ENCODE results near the gene RADIL.

RADIL gene

DNA sequence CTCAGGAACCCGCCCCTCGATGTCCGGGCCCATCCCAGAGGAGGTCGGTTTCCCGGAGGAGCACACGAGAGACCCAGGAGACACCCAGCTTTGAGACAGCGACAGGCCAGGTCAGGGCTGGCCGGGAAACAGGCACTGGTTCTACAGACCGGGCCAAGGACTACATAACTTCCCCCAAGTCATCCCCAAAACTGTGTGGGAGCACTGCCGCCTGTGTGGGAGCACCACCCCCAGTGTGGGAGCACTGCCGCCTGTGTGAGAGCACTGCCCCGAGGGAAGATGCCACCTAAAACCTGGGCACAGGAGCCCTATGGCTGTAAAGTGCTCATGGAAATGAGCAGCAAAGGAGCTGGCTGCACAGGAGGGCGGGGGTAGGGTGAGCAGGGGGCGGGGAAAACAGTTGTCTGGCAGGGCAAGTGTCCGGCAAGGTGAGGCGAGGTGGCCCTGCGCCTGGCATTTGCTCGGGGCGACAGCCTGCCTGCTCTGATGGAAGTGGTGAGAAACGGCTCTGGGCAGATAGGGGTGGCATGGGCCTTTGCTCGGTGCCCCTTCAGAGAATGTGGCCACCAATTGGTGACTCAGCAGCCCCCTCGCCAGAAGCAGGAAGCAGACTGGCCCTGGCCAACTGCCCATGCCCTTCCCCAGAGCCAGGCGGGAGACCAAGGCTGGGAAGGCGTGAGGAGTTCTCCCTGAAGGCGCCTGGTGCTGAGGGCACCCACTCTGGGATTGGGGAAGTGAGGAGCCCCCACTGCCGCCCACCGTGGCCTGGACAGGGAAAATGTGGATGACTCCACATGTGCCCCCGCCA lies 47.9 kb downstream of the RADIL start:
- TF ChIP-seq, protein P1, sequence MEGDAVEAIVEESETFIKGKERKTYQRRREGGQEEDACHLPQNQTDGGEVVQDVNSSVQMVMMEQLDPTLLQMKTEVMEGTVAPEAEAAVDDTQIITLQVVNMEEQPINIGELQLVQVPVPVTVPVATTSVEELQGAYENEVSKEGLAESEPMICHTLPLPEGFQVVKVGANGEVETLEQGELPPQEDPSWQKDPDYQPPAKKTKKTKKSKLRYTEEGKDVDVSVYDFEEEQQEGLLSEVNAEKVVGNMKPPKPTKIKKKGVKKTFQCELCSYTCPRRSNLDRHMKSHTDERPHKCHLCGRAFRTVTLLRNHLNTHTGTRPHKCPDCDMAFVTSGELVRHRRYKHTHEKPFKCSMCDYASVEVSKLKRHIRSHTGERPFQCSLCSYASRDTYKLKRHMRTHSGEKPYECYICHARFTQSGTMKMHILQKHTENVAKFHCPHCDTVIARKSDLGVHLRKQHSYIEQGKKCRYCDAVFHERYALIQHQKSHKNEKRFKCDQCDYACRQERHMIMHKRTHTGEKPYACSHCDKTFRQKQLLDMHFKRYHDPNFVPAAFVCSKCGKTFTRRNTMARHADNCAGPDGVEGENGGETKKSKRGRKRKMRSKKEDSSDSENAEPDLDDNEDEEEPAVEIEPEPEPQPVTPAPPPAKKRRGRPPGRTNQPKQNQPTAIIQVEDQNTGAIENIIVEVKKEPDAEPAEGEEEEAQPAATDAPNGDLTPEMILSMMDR (IDR thresholded peaks at IDR 0.05; ENCODE audit: insufficient read depth, low read length), result no peak
- TF ChIP-seq SPI1 (IDR thresholded peaks at IDR 0.05; ENCODE audit: borderline replicate concordance, low read depth) (no peak), REST (IDR thresholded peaks at IDR 0.05; ENCODE audit: insufficient replicate concordance, low read depth) (no peak), GABPA (IDR thresholded peaks at IDR 0.05; ENCODE audit: low read depth) (no peak), POLR2AphosphoS5 (IDR thresholded peaks at IDR 0.05; ENCODE audit: low read depth) (no peak)
- DNase-seq (ENCODE audit: low read depth in 1 of 2, low spot score in 1 of 2), result no peak
- Histone ChIP-seq H3K4me3 (replicated peaks; ENCODE audit: insufficient read depth, low read length) (no peak overlapping the region), H3K27me3 (ENCODE audit: insufficient read depth, poor library complexity, severe bottlenecking) (no peaks in the 10 kb centered on the region), H3K27ac (replicated peaks) (no peak overlapping the region)

GRCh38 chr7:4834601-4835397 lies 48.7 kb downstream of the RADIL start:
- no peak for TF ChIP-seq SPI1 (IDR thresholded peaks at IDR 0.05; ENCODE audit: borderline replicate concordance, low read depth)
- TF ChIP-seq GABPA (IDR thresholded peaks at IDR 0.05; ENCODE audit: low read depth), result no peak
- TF ChIP-seq REST (IDR thresholded peaks at IDR 0.05; ENCODE audit: insufficient replicate concordance, low read depth), result no peak
- TF ChIP-seq, protein P1 (IDR thresholded peaks at IDR 0.05; ENCODE audit: insufficient read depth, low read length), result no peak
- TF ChIP-seq POLR2AphosphoS5 (IDR thresholded peaks at IDR 0.05; ENCODE audit: low read depth), result no peak

GRCh38 chr7:4833691-4834600 lies 49.6 kb downstream of the RADIL start:
- no peak for DNase-seq (ENCODE audit: low read depth in 1 of 2, low spot score in 1 of 2)
- Histone ChIP-seq H3K27me3 (ENCODE audit: insufficient read depth, poor library complexity, severe bottlenecking) (no peaks in the 10 kb centered on the region), H3K27ac (replicated peaks) (no peak overlapping the region), H3K4me3 (replicated peaks; ENCODE audit: insufficient read depth, low read length) (no peak overlapping the region)
- TF ChIP-seq SPI1 (IDR thresholded peaks at IDR 0.05; ENCODE audit: borderline replicate concordance, low read depth) (no peak), POLR2AphosphoS5 (IDR thresholded peaks at IDR 0.05; ENCODE audit: low read depth) (no peak), REST (IDR thresholded peaks at IDR 0.05; ENCODE audit: insufficient replicate concordance, low read depth) (no peak), GABPA (IDR thresholded peaks at IDR 0.05; ENCODE audit: low read depth) (no peak)
- TF ChIP-seq, protein P1 (IDR thresholded peaks at IDR 0.05; ENCODE audit: insufficient read depth, low read length), result no peak

More at GRCh38 chr7:4834601-4835397, 48.7 kb downstream of the RADIL start:
- DNase-seq (ENCODE audit: low read depth in 1 of 2, low spot score in 1 of 2), result no peak
- no peak overlapping the region for H3K4me3 ChIP-seq (replicated peaks; ENCODE audit: insufficient read depth, low read length)
- H3K27ac ChIP-seq (replicated peaks), result no peak overlapping the region
- H3K27me3 ChIP-seq (ENCODE audit: insufficient read depth, poor library complexity, severe bottlenecking), result no peaks in the 10 kb centered on the region
